PFSK-1 (cell line): ENCODE measurements around the gene DNM3.

Experiments used
- FOXP2 ChIP-seq: optimal IDR thresholded peaks from 2 replicates; pipeline ENCODE3; 2011; ENCODE audit warnings: borderline replicate concordance, control low read depth, inconsistent platforms; ENCODE audit not compliant: insufficient read depth; ENCODE audit errors: extremely low read length, extremely low read depth
- POLR2AphosphoS5 ChIP-seq: IDR thresholded peaks from 2 replicates; pipeline ENCODE4 v1.6.1; 2012; ENCODE audit warnings: low read depth, mild to moderate bottlenecking, control low read depth, low read length, moderate library complexity
- SIN3A ChIP-seq: IDR thresholded peaks from 2 replicates; pipeline ENCODE4 v1.6.1; 2012; ENCODE audit warnings: mild to moderate bottlenecking, low read length, moderate library complexity, borderline replicate concordance; ENCODE audit not compliant: insufficient read depth
- TAF1 ChIP-seq: IDR thresholded peaks from 2 replicates; pipeline ENCODE4 v1.6.1; 2012; ENCODE audit warnings: low read length, control low read depth, borderline replicate concordance; ENCODE audit not compliant: insufficient read depth
- TF ChIP-seq, protein P1 (sequence below), 2 experiments: IDR thresholded peaks; 2 replicates each; pipeline versions ENCODE4 v1.6.1 to v1.8.0; 2011 to 2012; ENCODE audit warnings: low read depth in 2 of 2, low read length in 2 of 2, control low read depth in 1 of 2, inconsistent platforms in 1 of 2, mild to moderate bottlenecking in 1 of 2, moderate library complexity in 1 of 2; ENCODE audit not compliant: insufficient read depth in 1 of 2

Gene DNM3

DNA sequence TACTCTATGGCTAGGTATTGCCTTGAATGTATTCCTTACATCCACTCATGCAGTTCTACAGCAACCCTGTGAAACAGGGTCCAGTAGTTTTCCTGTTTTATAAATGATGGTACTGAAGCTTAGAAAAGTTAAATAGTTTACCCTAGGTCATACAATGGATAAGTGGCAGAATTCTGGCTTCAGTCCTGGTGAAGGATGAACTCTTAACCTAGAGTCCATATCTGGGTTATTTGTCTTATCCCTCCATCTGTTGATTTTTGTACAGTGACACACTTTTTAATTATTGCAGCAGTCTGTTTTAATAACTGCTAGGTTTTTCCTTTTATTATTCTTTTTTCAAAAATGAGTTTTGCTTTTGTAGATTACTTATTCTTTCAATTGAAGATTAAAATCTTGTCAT lies 263.9 kb downstream of the DNM3 start:
- TF ChIP-seq POLR2AphosphoS5 = no peak
- no peak for TF ChIP-seq SIN3A
- TF ChIP-seq, protein P1, sequence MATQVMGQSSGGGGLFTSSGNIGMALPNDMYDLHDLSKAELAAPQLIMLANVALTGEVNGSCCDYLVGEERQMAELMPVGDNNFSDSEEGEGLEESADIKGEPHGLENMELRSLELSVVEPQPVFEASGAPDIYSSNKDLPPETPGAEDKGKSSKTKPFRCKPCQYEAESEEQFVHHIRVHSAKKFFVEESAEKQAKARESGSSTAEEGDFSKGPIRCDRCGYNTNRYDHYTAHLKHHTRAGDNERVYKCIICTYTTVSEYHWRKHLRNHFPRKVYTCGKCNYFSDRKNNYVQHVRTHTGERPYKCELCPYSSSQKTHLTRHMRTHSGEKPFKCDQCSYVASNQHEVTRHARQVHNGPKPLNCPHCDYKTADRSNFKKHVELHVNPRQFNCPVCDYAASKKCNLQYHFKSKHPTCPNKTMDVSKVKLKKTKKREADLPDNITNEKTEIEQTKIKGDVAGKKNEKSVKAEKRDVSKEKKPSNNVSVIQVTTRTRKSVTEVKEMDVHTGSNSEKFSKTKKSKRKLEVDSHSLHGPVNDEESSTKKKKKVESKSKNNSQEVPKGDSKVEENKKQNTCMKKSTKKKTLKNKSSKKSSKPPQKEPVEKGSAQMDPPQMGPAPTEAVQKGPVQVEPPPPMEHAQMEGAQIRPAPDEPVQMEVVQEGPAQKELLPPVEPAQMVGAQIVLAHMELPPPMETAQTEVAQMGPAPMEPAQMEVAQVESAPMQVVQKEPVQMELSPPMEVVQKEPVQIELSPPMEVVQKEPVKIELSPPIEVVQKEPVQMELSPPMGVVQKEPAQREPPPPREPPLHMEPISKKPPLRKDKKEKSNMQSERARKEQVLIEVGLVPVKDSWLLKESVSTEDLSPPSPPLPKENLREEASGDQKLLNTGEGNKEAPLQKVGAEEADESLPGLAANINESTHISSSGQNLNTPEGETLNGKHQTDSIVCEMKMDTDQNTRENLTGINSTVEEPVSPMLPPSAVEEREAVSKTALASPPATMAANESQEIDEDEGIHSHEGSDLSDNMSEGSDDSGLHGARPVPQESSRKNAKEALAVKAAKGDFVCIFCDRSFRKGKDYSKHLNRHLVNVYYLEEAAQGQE (IDR thresholded peaks at IDR 0.05; ENCODE audit: insufficient read depth in 1 of 2, low read depth in 2 of 2, low read length in 2 of 2) = no peak
- no peak for TF ChIP-seq TAF1
- no peak for TF ChIP-seq FOXP2

DNA sequence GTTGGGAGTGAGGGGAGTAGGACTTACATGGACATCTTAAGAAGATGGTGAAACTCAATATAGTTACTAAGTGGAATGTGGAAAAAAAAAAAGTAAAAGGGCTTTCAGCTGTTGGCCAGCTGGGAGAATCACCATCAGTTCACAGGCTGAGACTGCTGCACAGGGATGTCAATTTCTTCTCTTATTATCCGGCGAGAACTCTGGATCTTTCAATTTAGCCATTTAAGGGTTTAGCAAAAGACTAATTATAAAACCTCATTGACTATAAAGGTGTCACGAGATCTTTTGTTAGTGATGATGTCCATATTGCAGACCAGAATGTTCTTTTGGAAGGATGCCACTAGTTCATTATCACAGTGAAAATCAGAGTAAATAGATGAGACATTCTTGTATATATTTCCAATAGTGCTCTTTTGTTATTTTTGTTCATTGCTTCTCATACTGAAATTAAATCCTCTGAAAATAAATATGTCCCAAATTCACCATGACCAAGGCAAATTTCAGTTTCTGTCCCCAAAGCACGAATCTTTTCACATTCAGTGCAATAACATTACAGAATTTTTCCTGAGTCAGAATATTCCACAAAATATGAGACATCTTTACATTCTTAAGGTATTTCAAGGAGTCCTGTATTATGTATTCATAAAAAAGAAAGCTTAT lies 266.1 kb downstream of the DNM3 start:
- no peak for TF ChIP-seq FOXP2
- TF ChIP-seq TAF1 = no peak
- no peak for TF ChIP-seq SIN3A
- TF ChIP-seq, protein P1 (IDR thresholded peaks at IDR 0.05; ENCODE audit: insufficient read depth in 1 of 2, low read depth in 2 of 2, low read length in 2 of 2) = no peak
- TF ChIP-seq POLR2AphosphoS5 = no peak

DNA sequence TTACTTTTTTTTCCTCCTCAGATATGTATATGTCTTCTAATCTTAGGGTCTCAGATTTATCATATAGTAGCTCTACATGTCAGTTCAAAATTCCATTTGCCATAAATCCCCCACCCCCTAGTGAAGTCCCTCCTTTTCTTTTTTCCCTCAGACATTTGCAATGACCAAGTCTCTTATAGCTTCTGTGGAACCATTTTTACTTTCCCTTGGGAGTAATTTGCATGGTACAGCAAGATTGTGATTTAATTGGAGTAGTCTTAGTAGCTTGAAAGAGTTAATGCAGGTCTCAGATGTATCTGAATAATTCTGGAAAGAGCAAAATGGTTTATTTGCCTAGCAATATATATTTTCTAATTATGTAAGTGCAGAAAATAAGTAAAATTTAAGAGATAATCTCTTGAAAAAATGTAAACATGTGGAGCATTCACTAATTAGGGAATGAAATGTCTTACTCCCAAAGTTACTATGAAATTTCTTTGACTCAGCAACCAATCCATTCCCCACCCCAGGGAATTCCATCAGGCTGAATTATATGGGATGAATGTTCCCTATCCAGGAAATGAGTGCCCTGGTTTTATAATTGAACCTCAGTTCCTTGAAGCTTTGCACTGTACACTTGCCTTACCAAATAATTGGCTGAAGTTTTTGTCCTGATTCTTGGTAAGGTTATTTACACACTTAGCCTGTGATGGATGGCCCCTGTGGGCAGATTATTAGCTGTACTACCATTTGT lies 267.0 kb downstream of the DNM3 start:
- no peak for TF ChIP-seq FOXP2
- no peak for TF ChIP-seq SIN3A
- TF ChIP-seq POLR2AphosphoS5 = no peak
- TF ChIP-seq TAF1 = no peak
- TF ChIP-seq, protein P1 (IDR thresholded peaks at IDR 0.05; ENCODE audit: insufficient read depth in 1 of 2, low read depth in 2 of 2, low read length in 2 of 2) = no peak

DNA sequence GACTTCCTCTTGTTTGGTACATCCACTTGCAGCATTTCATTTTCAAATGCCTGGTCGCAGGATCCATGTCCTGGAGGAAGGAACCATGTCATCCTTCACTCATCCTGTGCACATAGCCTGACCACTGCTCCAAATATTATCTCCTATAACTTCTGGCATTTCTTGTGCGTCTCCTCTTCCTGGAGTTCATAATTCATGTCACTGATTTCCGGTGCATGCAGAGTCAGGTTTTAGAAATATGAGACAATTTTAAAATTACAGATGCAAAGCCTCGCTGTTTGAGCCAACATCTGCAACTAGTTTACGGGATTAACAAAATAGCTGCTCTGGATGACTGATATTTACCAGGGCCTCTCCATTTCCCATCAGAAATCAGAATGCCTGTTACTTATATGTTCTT lies 268.1 kb downstream of the DNM3 start:
- TF ChIP-seq TAF1 = no peak

DNA sequence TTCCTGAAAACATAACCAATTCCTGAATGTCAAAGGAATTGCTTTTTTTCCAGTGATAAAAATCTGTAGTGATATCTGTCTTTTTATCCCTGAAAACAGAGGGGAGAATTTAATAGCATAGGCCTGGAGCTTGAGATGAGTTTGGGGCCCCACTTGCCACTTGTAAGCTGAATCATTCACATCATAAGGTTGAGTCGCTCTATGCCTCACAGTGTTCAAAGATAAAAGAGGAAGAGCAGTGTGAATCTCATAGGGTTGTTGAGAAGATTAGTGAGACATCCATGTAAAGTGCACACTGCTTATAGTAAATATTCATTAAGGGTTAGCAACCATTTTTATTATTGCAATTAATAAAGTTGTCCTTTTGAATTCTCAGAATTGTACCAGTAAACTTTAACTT lies 271.3 kb downstream of the DNM3 start:
- TF ChIP-seq FOXP2 = no peak
- no peak for TF ChIP-seq TAF1
- TF ChIP-seq, protein P1 (IDR thresholded peaks at IDR 0.05; ENCODE audit: insufficient read depth in 1 of 2, low read depth in 2 of 2, low read length in 2 of 2) = no peak
- TF ChIP-seq POLR2AphosphoS5 = no peak
